ENCODE results near the gene MMP8. TPM values are rescaled to one million over a fixed set of nuclear protein-coding genes. Genes with fewer than 3 reads are reported as not detected.

Gene MMP8
- total and polyA plus RNA-seq, 8 donors: 0.11 to 4.6 (median 0.27) TPM; not detected in 2

- Histone ChIP-seq H3K27ac (no peak overlapping the region), H3K27me3 (no peaks in the 10 kb centered on the region), H3K4me1 (no peaks in the 10 kb centered on the region), H3K4me3 (no peak overlapping the region), H3K9me3 (no peaks in the 10 kb centered on the region), H3K36me3 (no peaks in the 10 kb centered on the region)
- ATAC-seq (no peak), DNase-seq (no peak)
- intact Hi-C loops (cut with DNase I): no loop called here
- TF ChIP-seq CTCF (IDR thresholded peaks at IDR 0.05): no peak
These were observed 48.7 kb downstream of the MMP8 start for GRCh38 chr11:102676084-102676483.

- no peaks in the 10 kb centered on the region for H3K36me3 ChIP-seq
- intact Hi-C loops (cut with DNase I): no loop called here
- H3K27me3 ChIP-seq: no peaks in the 10 kb centered on the region
- no peak overlapping the region for H3K27ac ChIP-seq
- ATAC-seq: no peak
- no peak for DNase-seq
- H3K9me3 ChIP-seq: no peaks in the 10 kb centered on the region
- H3K4me3 ChIP-seq: no peak overlapping the region
- H3K4me1 ChIP-seq: no peaks in the 10 kb centered on the region
- no peak for TF ChIP-seq CTCF (IDR thresholded peaks at IDR 0.05)
These were observed 55.1 kb downstream of the MMP8 start for GRCh38 chr11:102669664-102670063.

DNA sequence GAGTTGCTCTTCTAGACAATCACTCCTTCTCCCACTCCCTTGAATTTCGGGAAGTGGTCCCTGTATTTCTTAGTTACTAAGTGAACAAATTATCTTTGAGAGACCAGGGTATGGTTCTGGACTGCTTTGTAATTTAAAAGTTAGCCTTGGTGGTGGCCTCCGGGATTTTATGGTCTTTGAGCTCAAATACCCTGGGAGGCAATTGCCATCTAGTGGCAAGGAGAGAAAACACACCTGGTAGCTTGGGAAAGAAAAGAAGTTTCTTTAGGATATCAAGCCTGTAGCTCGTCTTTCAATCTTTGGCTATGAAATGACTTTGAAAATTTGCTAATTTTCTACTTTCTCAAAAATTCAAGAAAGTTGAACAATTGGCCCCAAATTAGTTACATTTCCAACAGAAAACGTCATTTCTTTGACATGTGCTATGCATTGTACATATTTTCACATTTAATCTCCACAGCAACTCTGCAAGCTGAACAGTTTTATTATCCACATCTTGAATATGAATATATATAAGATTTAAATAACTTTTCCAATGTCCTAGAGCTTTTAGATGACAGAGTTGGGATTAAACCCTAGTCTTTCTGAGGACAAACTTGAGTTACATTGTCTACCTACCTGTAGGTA is 58.3 kb downstream of the MMP8 start:
- peak in 2 of 4 donors; percentile 18 to 38 for DNase-seq
- Histone ChIP-seq H3K9me3 (no peaks in the 10 kb centered on the region), H3K27ac (no peak overlapping the region), H3K36me3 (no peaks in the 10 kb centered on the region), H3K27me3 (no peaks in the 10 kb centered on the region), H3K4me3 (no peak overlapping the region), H3K4me1 (no peaks in the 10 kb centered on the region)
- ATAC-seq: peak; percentile 95
- peak; percentile 68 to 87 for TF ChIP-seq CTCF (IDR thresholded peaks at IDR 0.05)
- intact Hi-C loops (cut with DNase I): no loop called here

DNA sequence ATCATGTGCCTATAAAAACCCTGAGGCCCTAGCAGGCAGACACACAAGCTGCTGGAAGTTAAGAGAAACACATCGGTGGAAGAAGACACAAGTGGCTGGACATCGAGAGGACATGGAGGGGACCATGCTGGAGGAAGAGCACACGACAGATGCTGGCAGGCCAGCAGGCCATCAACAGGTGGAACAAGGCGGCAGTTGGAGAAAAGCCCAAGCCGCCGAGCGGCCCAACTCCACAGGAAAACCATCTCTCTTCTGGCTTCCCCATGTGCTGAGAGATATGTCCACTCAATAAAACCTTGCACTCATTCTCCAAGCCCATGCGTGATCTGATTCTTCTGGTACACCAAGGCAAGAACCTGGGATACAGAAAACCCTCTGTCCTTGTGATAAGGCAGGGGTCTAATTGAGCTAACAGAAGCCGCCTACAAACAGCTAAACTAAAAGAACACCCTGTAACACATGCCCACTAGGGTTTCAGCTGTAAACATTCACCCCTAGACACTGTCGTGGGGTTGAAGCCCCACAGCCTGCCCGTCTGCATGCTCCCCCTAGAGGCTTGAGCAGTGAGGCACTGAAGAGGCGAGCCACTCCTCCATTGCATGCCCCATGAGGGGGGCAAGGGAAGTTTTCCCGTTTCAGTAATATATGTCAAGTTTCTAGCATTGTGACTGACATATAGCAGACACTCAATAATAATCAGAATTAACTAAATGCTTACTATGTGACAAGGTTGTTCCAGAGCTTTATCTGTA is 60.6 kb downstream of the MMP8 start:
- intact Hi-C loops (cut with DNase I): no loop called here
- ATAC-seq (no peak), DNase-seq (no peak)
- H3K27me3 ChIP-seq: no peaks in the 10 kb centered on the region
- TF ChIP-seq CTCF (IDR thresholded peaks at IDR 0.05): no peak
- H3K4me1 ChIP-seq: no peaks in the 10 kb centered on the region
- no peaks in the 10 kb centered on the region for H3K36me3 ChIP-seq
- H3K4me3 ChIP-seq: no peak overlapping the region
- no peaks in the 10 kb centered on the region for H3K9me3 ChIP-seq
- H3K27ac ChIP-seq: no peak overlapping the region

DNA sequence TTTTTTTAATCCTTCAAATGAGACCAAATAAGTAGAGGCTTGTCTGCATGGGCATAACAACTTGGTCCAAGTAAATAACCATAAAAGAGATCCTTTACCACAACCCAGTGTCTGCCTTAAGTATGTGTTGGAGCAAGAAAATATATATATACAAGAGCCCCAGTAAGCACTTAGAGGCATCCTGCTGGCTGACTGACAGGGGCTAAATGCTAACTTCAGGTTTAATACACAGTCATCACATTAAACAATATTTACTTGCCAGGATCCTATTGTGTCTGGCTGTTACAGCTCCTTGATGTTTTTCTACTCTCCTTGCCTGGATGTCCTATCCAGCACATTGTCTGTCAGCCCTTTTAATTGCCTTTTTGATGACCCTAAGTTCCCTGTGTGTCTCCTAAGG is 62.1 kb downstream of the MMP8 start:
- Histone ChIP-seq H3K27me3 (no peaks in the 10 kb centered on the region), H3K27ac (no peak overlapping the region), H3K4me1 (no peaks in the 10 kb centered on the region), H3K9me3 (no peaks in the 10 kb centered on the region), H3K36me3 (no peaks in the 10 kb centered on the region), H3K4me3 (no peak overlapping the region)
- ATAC-seq (no peak), DNase-seq (no peak)
- intact Hi-C loops (cut with DNase I): no loop called here
- TF ChIP-seq CTCF (IDR thresholded peaks at IDR 0.05): no peak

Other genes with a start within 250 kb of the MMP8 start
- 100 to 1,000 TPM in 1 of 2 donors, 10 to 100 TPM in 1; 13.8 to 136 TPM for gene MMP7, start 194.2 kb downstream of the MMP8 start, total RNA-seq
- gene MMP7, start 194.2 kb downstream of the MMP8 start, polyA plus RNA-seq (ENCODE audit: insufficient read length in 6 of 6): under 1 TPM in 5 of 6 donors, not detected in 1; 0.20 to 0.74 (median 0.45) TPM
- not detected for gene MMP20, start 99.6 kb downstream of the MMP8 start, total RNA-seq
- not detected for gene MMP20, start 99.6 kb downstream of the MMP8 start, polyA plus RNA-seq (ENCODE audit: insufficient read length in 6 of 6)
- not detected for gene MMP27, start 19.2 kb downstream of the MMP8 start, total RNA-seq
- not detected for gene MMP27, start 19.2 kb downstream of the MMP8 start, polyA plus RNA-seq (ENCODE audit: insufficient read length in 6 of 6)
- gene MMP10, start 55.7 kb upstream of the MMP8 start, total RNA-seq: under 1 TPM; 0.55 to 0.71 TPM
- 1 to 10 TPM in 3 of 6 donors, under 1 TPM in 3; 0.36 to 2.9 (median 1.1) TPM for gene MMP10, start 55.7 kb upstream of the MMP8 start, polyA plus RNA-seq (ENCODE audit: insufficient read length in 6 of 6)
- gene MMP1, start 73.2 kb upstream of the MMP8 start, total RNA-seq: 1 to 10 TPM; 1.8 to 9.5 TPM
- 1 to 10 TPM; 1.1 to 7.4 (median 3.2) TPM for gene MMP1, start 73.2 kb upstream of the MMP8 start, polyA plus RNA-seq (ENCODE audit: insufficient read length in 6 of 6)
- gene MMP3, start 118.7 kb upstream of the MMP8 start, total RNA-seq: 1 to 10 TPM in 1 of 2 donors, not detected in 1; 1.5 TPM
- gene MMP3, start 118.7 kb upstream of the MMP8 start, polyA plus RNA-seq (ENCODE audit: insufficient read length in 6 of 6): not detected
- gene MMP12, start 150.0 kb upstream of the MMP8 start, total RNA-seq: under 1 TPM in 1 of 2 donors, not detected in 1; 0.71 TPM
- gene MMP12, start 150.0 kb upstream of the MMP8 start, polyA plus RNA-seq (ENCODE audit: insufficient read length in 6 of 6): not detected
- under 1 TPM in 1 of 2 donors, not detected in 1; 0.87 TPM for gene MMP13, start 230.8 kb upstream of the MMP8 start, total RNA-seq
- gene MMP13, start 230.8 kb upstream of the MMP8 start, polyA plus RNA-seq (ENCODE audit: insufficient read length in 6 of 6): not detected